Progenitor cell of endocrine pancreas (in vitro differentiated cells): ENCODE measurements around the gene LATS2. TPM values are rescaled to one million over a fixed set of nuclear protein-coding genes. Genes with fewer than 3 reads are reported as not detected.
"Not testable (repeated sequence)": the region's sequence is repeated elsewhere in the genome, so short reads cannot be mapped to it uniquely, and the experiment has no call there.

Experiments used
- DNase-seq: peaks from one replicate; pipeline ENCODE4 v3.0.0; 2021; ENCODE audit warnings: low spot score; ENCODE audit not compliant: unreplicated experiment
- H3K27ac Mint-ChIP-seq: 2 replicates; pipeline ENCODE4 v1.8.0; 2021; ENCODE audit warnings: mild to moderate bottlenecking, moderate library complexity, mixed read lengths
- H3K27me3 Mint-ChIP-seq: 2 replicates; pipeline ENCODE4 v1.8.0; 2021; ENCODE audit warnings: mixed read lengths
- H3K36me3 Mint-ChIP-seq: 2 replicates; pipeline ENCODE4 v1.8.0; 2022; ENCODE audit warnings: mixed read lengths; ENCODE audit not compliant: insufficient read depth
- H3K4me1 Mint-ChIP-seq: 2 replicates; pipeline ENCODE4 v1.8.0; 2021; ENCODE audit warnings: low read depth, mixed read lengths
- H3K4me3 Mint-ChIP-seq: 2 replicates; pipeline ENCODE4 v1.8.0; 2021; ENCODE audit warnings: low read depth, mild to moderate bottlenecking, moderate library complexity, mixed read lengths
- H3K9me3 Mint-ChIP-seq: 2 replicates; pipeline ENCODE4 v1.8.0; 2021; ENCODE audit warnings: low read depth, mixed read lengths
- total RNA-seq: library from RNA; stranded (reverse); gene quantifications from 2 replicates; pipeline ENCODE4 v1.2.1, GENCODE V29; 2021
- TF ChIP-seq, protein P1 (sequence below): fragments of 200-600 bp; sonication (generic); IDR thresholded peaks from one replicate; pipeline ENCODE4 v1.5.0; 2021; ENCODE audit warnings: antibody characterized with exemption, mild to moderate bottlenecking; ENCODE audit not compliant: unreplicated experiment

Gene LATS2
- total RNA-seq, 1 donor from 2014 or later = 15.2 TPM

DNA sequence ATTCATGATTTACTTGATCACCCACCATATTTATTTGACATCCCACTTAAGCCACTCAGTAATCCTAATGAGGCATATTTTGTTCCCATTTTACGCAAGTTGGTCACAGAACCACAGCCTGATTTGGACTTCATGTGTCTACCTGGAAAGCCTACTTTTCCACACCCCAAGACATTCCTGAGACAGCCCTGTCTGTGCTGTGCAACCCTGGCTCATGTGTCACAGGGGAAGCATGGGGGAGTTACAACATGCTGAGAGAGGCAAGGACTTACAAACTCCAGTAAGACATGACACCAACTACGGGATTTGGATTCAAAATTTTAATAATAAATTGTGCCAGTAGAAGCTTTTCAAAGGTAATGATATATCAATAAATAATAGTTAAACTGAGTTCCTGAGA is 88.7 kb downstream of the LATS2 start:
- no peak overlapping the region for H3K27ac Mint-ChIP-seq
- H3K27me3 Mint-ChIP-seq = no peaks in the 10 kb centered on the region
- peaks cover 3% of the 10 kb centered on the region for H3K9me3 Mint-ChIP-seq
- DNase-seq = no peak
- no peak overlapping the region for H3K4me3 Mint-ChIP-seq
- TF ChIP-seq, protein P1, sequence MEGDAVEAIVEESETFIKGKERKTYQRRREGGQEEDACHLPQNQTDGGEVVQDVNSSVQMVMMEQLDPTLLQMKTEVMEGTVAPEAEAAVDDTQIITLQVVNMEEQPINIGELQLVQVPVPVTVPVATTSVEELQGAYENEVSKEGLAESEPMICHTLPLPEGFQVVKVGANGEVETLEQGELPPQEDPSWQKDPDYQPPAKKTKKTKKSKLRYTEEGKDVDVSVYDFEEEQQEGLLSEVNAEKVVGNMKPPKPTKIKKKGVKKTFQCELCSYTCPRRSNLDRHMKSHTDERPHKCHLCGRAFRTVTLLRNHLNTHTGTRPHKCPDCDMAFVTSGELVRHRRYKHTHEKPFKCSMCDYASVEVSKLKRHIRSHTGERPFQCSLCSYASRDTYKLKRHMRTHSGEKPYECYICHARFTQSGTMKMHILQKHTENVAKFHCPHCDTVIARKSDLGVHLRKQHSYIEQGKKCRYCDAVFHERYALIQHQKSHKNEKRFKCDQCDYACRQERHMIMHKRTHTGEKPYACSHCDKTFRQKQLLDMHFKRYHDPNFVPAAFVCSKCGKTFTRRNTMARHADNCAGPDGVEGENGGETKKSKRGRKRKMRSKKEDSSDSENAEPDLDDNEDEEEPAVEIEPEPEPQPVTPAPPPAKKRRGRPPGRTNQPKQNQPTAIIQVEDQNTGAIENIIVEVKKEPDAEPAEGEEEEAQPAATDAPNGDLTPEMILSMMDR = no peak
- peaks cover 20% of the 10 kb centered on the region for H3K36me3 Mint-ChIP-seq
- H3K4me1 Mint-ChIP-seq = no peaks in the 10 kb centered on the region

- H3K36me3 Mint-ChIP-seq = peaks cover 9% of the 10 kb centered on the region
- no peaks in the 10 kb centered on the region for H3K4me1 Mint-ChIP-seq
- H3K4me3 Mint-ChIP-seq = no peak overlapping the region
- no peak for DNase-seq
- peaks cover 3% of the 10 kb centered on the region for H3K9me3 Mint-ChIP-seq
- TF ChIP-seq, protein P1 = no peak
- no peak overlapping the region for H3K27ac Mint-ChIP-seq
- H3K27me3 Mint-ChIP-seq = no peaks in the 10 kb centered on the region
Measured at GRCh38 chr13:20969182-20969581, 92.2 kb downstream of the LATS2 start.

DNA sequence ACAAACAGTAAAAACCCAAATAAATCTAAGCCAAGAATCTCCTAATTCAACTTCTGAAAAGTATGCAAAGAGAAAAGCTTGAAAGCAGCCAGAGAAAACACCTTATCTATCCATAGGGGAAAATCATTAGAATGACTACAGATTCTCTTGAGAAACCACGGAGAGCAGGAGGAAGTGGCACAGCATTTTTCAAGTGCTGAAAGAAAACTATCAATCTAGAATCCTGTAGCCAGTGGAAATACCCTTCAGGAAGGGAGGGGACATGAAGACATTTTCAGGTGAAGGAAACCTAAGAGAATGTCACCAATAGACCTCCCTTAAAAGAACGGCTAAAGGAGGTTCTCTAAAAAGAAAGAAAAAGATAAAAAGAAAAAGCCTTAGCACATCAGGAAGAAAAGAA is 92.6 kb downstream of the LATS2 start:
- Mint-ChIP-seq H3K27me3 (no peaks in the 10 kb centered on the region), H3K27ac (no peak overlapping the region), H3K4me3 (no peak overlapping the region), H3K4me1 (no peaks in the 10 kb centered on the region), H3K9me3 (peaks cover 3% of the 10 kb centered on the region), H3K36me3 (peaks cover 5% of the 10 kb centered on the region)
- TF ChIP-seq, protein P1 = no peak
- DNase-seq = no peak

- no peak for DNase-seq
- Mint-ChIP-seq H3K27ac (no peak overlapping the region), H3K36me3 (no peaks in the 10 kb centered on the region), H3K27me3 (no peaks in the 10 kb centered on the region), H3K4me1 (no peaks in the 10 kb centered on the region), H3K9me3 (peaks cover 3% of the 10 kb centered on the region), H3K4me3 (no peak overlapping the region)
- TF ChIP-seq, protein P1 = no peak
Measured at GRCh38 chr13:20967340-20967739, 94.0 kb downstream of the LATS2 start.

DNA sequence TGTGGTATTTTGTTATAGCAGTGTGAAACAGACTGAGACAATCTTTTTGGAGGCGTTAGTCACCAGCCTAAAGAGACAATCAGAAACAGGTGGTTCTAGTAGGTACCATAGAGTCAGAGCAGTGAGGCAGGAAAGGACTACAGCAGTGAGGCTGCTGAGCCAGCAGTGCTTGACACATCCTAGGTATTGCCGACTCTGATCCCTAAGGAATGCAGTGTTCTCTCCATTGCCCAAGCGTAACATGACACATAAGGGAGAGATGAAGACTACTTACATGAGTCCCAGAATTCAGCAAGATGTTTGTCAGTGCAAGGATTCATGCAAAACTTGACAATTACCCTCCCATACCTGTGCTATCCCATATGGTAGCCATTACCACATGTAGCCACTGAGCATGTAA is 96.5 kb downstream of the LATS2 start:
- Mint-ChIP-seq H3K4me3 (no peak overlapping the region), H3K36me3 (no peaks in the 10 kb centered on the region)

GRCh38 chr13:20961663-20962062 is 99.7 kb downstream of the LATS2 start:
- not testable (repeated sequence) for H3K27ac Mint-ChIP-seq, H3K4me1 Mint-ChIP-seq, H3K4me3 Mint-ChIP-seq, DNase-seq, H3K27me3 Mint-ChIP-seq, H3K36me3 Mint-ChIP-seq, H3K9me3 Mint-ChIP-seq

More for the DNA sequence above, 96.5 kb downstream of the LATS2 start:
- no peaks in the 10 kb centered on the region for H3K4me1 Mint-ChIP-seq
- peaks cover 3% of the 10 kb centered on the region for H3K9me3 Mint-ChIP-seq
- TF ChIP-seq, protein P1 = no peak
- no peak overlapping the region for H3K27ac Mint-ChIP-seq
- H3K27me3 Mint-ChIP-seq = peaks cover 6% of the 10 kb centered on the region
- DNase-seq = no peak
